Common myeloid progenitor, CD34-positive (primary cell): Measurements from ENCODE around the gene RAMP1.

ENCODE experiments used
- CTCF ChIA-PET: fragments of 350-600 bp; sonication (Branson Sonifier 250); formaldehyde crosslinking; loops from one replicate; lab custom pipeline; 2021; ENCODE audit warnings: antibody characterized with exemption; lab: Charles Lee
- POLR2A ChIA-PET: fragments of 350-600 bp; sonication (Branson Sonifier 250); formaldehyde crosslinking; loops from one replicate; lab custom pipeline; 2021; ENCODE audit warnings: antibody characterized with exemption; lab: Charles Lee
- DNase-seq, 3 donors: peaks; one replicate each; pipeline versions ENCODE4 v3.0.0 to v3.0.0-alpha.2; 2013
- H3K27ac ChIP-seq, 2 experiments: 1 replicate in 1 of 2; 2 replicates in 1 of 2; pipeline ENCODE4 v1.7.0; 2013; ENCODE audit warnings: inconsistent platforms in 2 of 2, low read length in 2 of 2, mild to moderate bottlenecking in 2 of 2, low read depth in 1 of 2, moderate library complexity in 1 of 2; ENCODE audit not compliant: severe bottlenecking in 2 of 2, insufficient read depth in 1 of 2, poor library complexity in 1 of 2
- H3K27me3 ChIP-seq, 5 experiments: replicated peaks in 2 of 5; 1 replicate in 3 of 5; 2 replicates in 2 of 5; pipeline versions ENCODE4 v1.6.1 to v1.7.0; 2013; ENCODE audit warnings: low read length in 4 of 5, mild to moderate bottlenecking in 2 of 5, moderate library complexity in 2 of 5, inconsistent platforms in 1 of 5; ENCODE audit not compliant: insufficient read depth in 5 of 5, control insufficient read depth in 4 of 5
- H3K36me3 ChIP-seq, 4 experiments: 1 replicate in 2 of 4; 2 replicates in 2 of 4; pipeline versions ENCODE4 v1.6.1 to v1.7.0; 2013; ENCODE audit warnings: low read length in 3 of 4, control low read depth in 1 of 4, mild to moderate bottlenecking in 1 of 4; ENCODE audit not compliant: control insufficient read depth in 4 of 4, insufficient read depth in 4 of 4
- H3K4me1 ChIP-seq, 4 experiments: 1 replicate in 3 of 4; 2 replicates in 1 of 4; pipeline versions ENCODE4 v1.6.1 to v1.7.1; 2013; ENCODE audit warnings: low read length in 3 of 4, mild to moderate bottlenecking in 3 of 4, control low read depth in 1 of 4, inconsistent platforms in 1 of 4, moderate library complexity in 1 of 4; ENCODE audit not compliant: control insufficient read depth in 4 of 4, insufficient read depth in 4 of 4; ENCODE audit errors: control extremely low read depth in 1 of 4
- H3K4me3 ChIP-seq, 7 experiments: 1 replicate in 4 of 7; 2 replicates in 3 of 7; pipeline versions ENCODE4 v1.5.1 to v1.7.0; 2013; ENCODE audit warnings: mild to moderate bottlenecking in 7 of 7, low read length in 6 of 7, moderate library complexity in 6 of 7, inconsistent platforms in 2 of 7, low read depth in 2 of 7, control low read depth in 1 of 7; ENCODE audit not compliant: insufficient read depth in 4 of 7, control insufficient read depth in 1 of 7; ENCODE audit errors: extremely low read depth in 1 of 7
- H3K9me3 ChIP-seq, 5 experiments: 1 replicate in 4 of 5; 2 replicates in 1 of 5; pipeline versions ENCODE4 v1.6.1 to v1.7.1; 2013; ENCODE audit warnings: low read length in 4 of 5, mild to moderate bottlenecking in 2 of 5, inconsistent platforms in 1 of 5, low read depth in 1 of 5, moderate library complexity in 1 of 5; ENCODE audit not compliant: control insufficient read depth in 4 of 5, insufficient read depth in 2 of 5; ENCODE audit errors: control extremely low read depth in 1 of 5
- WGBS: methylation state at CpG from one replicate; pipeline ENCODE4 v1.1.5; 2013; ENCODE audit not compliant: insufficient coverage; 5-methylcytosine and 5-hydroxymethylcytosine counted together

RAMP1 gene

GRCh38 chr2:237955640-237956401, 96.4 kb downstream of the RAMP1 start:
- POLR2A ChIA-PET: no interaction called here
- H3K27ac ChIP-seq: no peak overlapping the region
- H3K9me3 ChIP-seq: peaks cover 0 to 7% (median 0%) of the 10 kb centered on the region in 5 experiments
- 8% methylated on average over 59 of the region's 64 CpGs for WGBS
- H3K36me3 ChIP-seq: no peaks in the 10 kb centered on the region
- H3K4me3 ChIP-seq: peak overlapping the region in 6 of 7 experiments; percentile 26 to 77 (median 58)
- CTCF ChIA-PET: interaction anchor here (0.6 to 2.7 kb wide), 5 partner anchors 28 to 72 kb away, joined by 3 to 9 read pairs (median 3); no protein-coding TSS in a partner anchor
- H3K27me3 ChIP-seq: peaks cover 0 to 8% (median 0%) of the 10 kb centered on the region in 5 experiments
- peaks cover 0 to 15% (median 9%) of the 10 kb centered on the region in 4 experiments for H3K4me1 ChIP-seq
- DNase-seq: peak in 2 of 3 donors; percentile 44 to 55

GRCh38 chr2:237956402-237956736, 96.9 kb downstream of the RAMP1 start:
- Histone ChIP-seq H3K36me3 (no peaks in the 10 kb centered on the region), H3K4me1 (peaks cover 0 to 15% (median 9%) of the 10 kb centered on the region in 4 experiments), H3K27me3 (peaks cover 0 to 8% (median 0%) of the 10 kb centered on the region in 5 experiments), H3K9me3 (peaks cover 0 to 13% (median 3%) of the 10 kb centered on the region in 5 experiments), H3K4me3 (peak overlapping the region in 6 of 7 experiments; percentile 26 to 77 (median 58)), H3K27ac (no peak overlapping the region)
- 4% methylated on average over 16 of the region's 23 CpGs for WGBS
- ChIA-PET CTCF (interaction anchor here (0.6 to 2.7 kb wide), 7 partner anchors 12 to 71 kb away, joined by 3 to 9 read pairs (median 3); no protein-coding TSS in a partner anchor), POLR2A (no interaction called here)
- no peak for DNase-seq

GRCh38 chr2:237961637-237962036, 102.2 kb downstream of the RAMP1 start:
- H3K4me1 ChIP-seq: peaks cover 0 to 11% (median 8%) of the 10 kb centered on the region in 4 experiments
- WGBS: 97% methylated on average over 5 of the region's 5 CpGs
- peaks cover 0 to 30% (median 21%) of the 10 kb centered on the region in 5 experiments for H3K9me3 ChIP-seq

More at GRCh38 chr2:237961637-237962036, 102.2 kb downstream of the RAMP1 start:
- Histone ChIP-seq H3K36me3 (no peaks in the 10 kb centered on the region), H3K27me3 (no peaks in the 10 kb centered on the region), H3K4me3 (no peak overlapping the region), H3K27ac (no peak overlapping the region)
- ChIA-PET CTCF (interaction anchor here (1.1 kb wide), 1 partner anchor 66 kb away, joined by 3 read pairs; no protein-coding TSS in a partner anchor), POLR2A (interaction anchor here (0.6 kb wide), 1 partner anchor 128 kb away, joined by 3 read pairs; no protein-coding TSS in a partner anchor)
- DNase-seq: no peak
